Breast epithelium (tissue), 4 donors: ENCODE data around the gene PLXND1. TPM values are rescaled to one million over a fixed set of nuclear protein-coding genes. Genes with fewer than 3 reads are reported as not detected.

Source experiments
- DNase-seq, 2 donors: peaks; one replicate each; pipeline ENCODE4 v3.0.0-alpha.2; 2019; ENCODE audit warnings: low spot score in 2 of 2
- H3K27ac ChIP-seq, 2 donors: fragments of 200-600 bp; sonication (generic) in 1 of 2; one replicate each; pipeline ENCODE4 v1.5.1; 2016 to 2019; ENCODE audit warnings: mild to moderate bottlenecking in 1 of 2
- H3K27me3 ChIP-seq, 2 donors: fragments of 200-600 bp; sonication (generic) in 1 of 2; one replicate each; pipeline versions ENCODE4 v1.5.1 to v1.6.0; 2017 to 2019; ENCODE audit warnings: control low read depth in 1 of 2, mild to moderate bottlenecking in 1 of 2
- H3K36me3 ChIP-seq: fragments of 200-600 bp; one replicate; pipeline ENCODE4 v1.5.1; 2019
- H3K4me1 ChIP-seq, 2 donors: fragments of 200-600 bp; sonication (generic); one replicate each; pipeline ENCODE4 v1.5.1; 2016 to 2019; ENCODE audit warnings: control low read depth in 1 of 2
- H3K4me3 ChIP-seq, 3 donors: fragments of 200-600 bp; sonication (generic); 1 replicate in 2 of 3; 2 replicates in 1 of 3; pipeline ENCODE4 v1.5.1; 2016 to 2019; ENCODE audit warnings: mild to moderate bottlenecking in 3 of 3, moderate library complexity in 2 of 3
- H3K9me3 ChIP-seq, 2 donors: fragments of 200-600 bp; sonication (generic) in 1 of 2; one replicate each; pipeline ENCODE4 v1.5.1; 2016 to 2019; ENCODE audit warnings: control low read depth in 1 of 2
- CTCF ChIP-seq, 3 donors: fragments of 450-650 bp; IDR thresholded peaks; one replicate each; pipeline ENCODE4 v1.5.1; 2016 to 2017; ENCODE audit warnings: antibody characterized with exemption in 3 of 3, mild to moderate bottlenecking in 3 of 3, moderate library complexity in 3 of 3
- POLR2A ChIP-seq: fragments of 450-650 bp; IDR thresholded peaks from one replicate; pipeline ENCODE4 v1.6.1; 2016; ENCODE audit warnings: antibody characterized with exemption, mild to moderate bottlenecking, moderate library complexity
- POLR2AphosphoS5 ChIP-seq, 3 donors: sonication (generic); formaldehyde crosslinking; IDR thresholded peaks; one replicate each; pipeline ENCODE4 v1.6.1; 2017; ENCODE audit warnings: antibody characterized with exemption in 3 of 3
- intact Hi-C: fragments of 100-400 bp; cut with DNase I; formaldehyde crosslinking; loops from one replicate; pipeline ENCODE4 v1.15.1; 2023; ENCODE audit warnings: low total_unique reads
- total RNA-seq, 3 donors: library from RNA; depleted of rRNA; stranded (reverse); fragments of >200 nt; gene quantifications; one replicate each; pipeline ENCODE4 v1.1.0, GENCODE V29; 2016

Gene PLXND1
- total RNA-seq, 3 donors from 2014 or later = 53.6 to 187 (median 118) TPM

- Histone ChIP-seq H3K27me3 (no peaks in the 10 kb centered on the region), H3K9me3 (no peaks in the 10 kb centered on the region), H3K27ac (peak overlapping the region in 1 of 2 donors; percentile 12), H3K4me1 (no peaks in the 10 kb centered on the region), H3K4me3 (no peak overlapping the region), H3K36me3 (no peaks in the 10 kb centered on the region)
- intact Hi-C loops = no loop called here
- no peak for DNase-seq
- no peak for TF ChIP-seq POLR2A
- no peak for TF ChIP-seq POLR2AphosphoS5 (IDR thresholded peaks at IDR 0.05)
- TF ChIP-seq CTCF (IDR thresholded peaks at IDR 0.05) = no peak
Measured at GRCh38 chr3:129582799-129583198, 23.7 kb downstream of the PLXND1 start.

- Histone ChIP-seq H3K27ac (no peak overlapping the region), H3K4me3 (no peak overlapping the region), H3K4me1 (peaks cover 0 to 8% of the 10 kb centered on the region in 2 donors), H3K27me3 (no peaks in the 10 kb centered on the region), H3K36me3 (no peaks in the 10 kb centered on the region), H3K9me3 (no peaks in the 10 kb centered on the region)
- no peak for TF ChIP-seq POLR2A
- TF ChIP-seq CTCF (IDR thresholded peaks at IDR 0.05) = no peak
- no peak for TF ChIP-seq POLR2AphosphoS5 (IDR thresholded peaks at IDR 0.05)
- intact Hi-C loops = no loop called here
- no peak for DNase-seq
Measured at GRCh38 chr3:129581623-129582022, 24.9 kb downstream of the PLXND1 start.

- Histone ChIP-seq H3K9me3 (no peaks in the 10 kb centered on the region), H3K4me3 (no peak overlapping the region), H3K36me3 (no peaks in the 10 kb centered on the region), H3K27me3 (no peaks in the 10 kb centered on the region), H3K27ac (peak overlapping the region in 1 of 2 donors; percentile 38), H3K4me1 (peaks cover 0 to 13% of the 10 kb centered on the region in 2 donors)
- intact Hi-C loops = no loop called here
- TF ChIP-seq POLR2AphosphoS5 (IDR thresholded peaks at IDR 0.05) (no peak), POLR2A (no peak), CTCF (IDR thresholded peaks at IDR 0.05) (no peak)
- no peak for DNase-seq
Measured at GRCh38 chr3:129579991-129580390, 26.5 kb downstream of the PLXND1 start.

GRCh38 chr3:129577925-129578786, 28.3 kb downstream of the PLXND1 start:
- intact Hi-C loops = no loop called here
- no peak overlapping the region for H3K4me3 ChIP-seq
- no peaks in the 10 kb centered on the region for H3K9me3 ChIP-seq
- H3K4me1 ChIP-seq = peaks cover 0 to 13% of the 10 kb centered on the region in 2 donors
- no peak for DNase-seq
- H3K27me3 ChIP-seq = no peaks in the 10 kb centered on the region
- peak overlapping the region; percentile 69 to 86 for H3K27ac ChIP-seq
- no peaks in the 10 kb centered on the region for H3K36me3 ChIP-seq
- no peak for TF ChIP-seq POLR2A
- no peak for TF ChIP-seq POLR2AphosphoS5 (IDR thresholded peaks at IDR 0.05)

- H3K36me3 ChIP-seq = no peaks in the 10 kb centered on the region
- DNase-seq = peak in 1 of 2 donors; percentile 34
Measured at GRCh38 chr3:129577366-129577765, 29.1 kb downstream of the PLXND1 start.

More at GRCh38 chr3:129577366-129577765, 29.1 kb downstream of the PLXND1 start:
- TF ChIP-seq CTCF (IDR thresholded peaks at IDR 0.05) (no peak), POLR2AphosphoS5 (IDR thresholded peaks at IDR 0.05) (no peak), POLR2A (no peak)
- Histone ChIP-seq H3K27me3 (no peaks in the 10 kb centered on the region), H3K9me3 (no peaks in the 10 kb centered on the region), H3K4me1 (peaks cover 0 to 13% of the 10 kb centered on the region in 2 donors), H3K4me3 (no peak overlapping the region), H3K27ac (peak overlapping the region; percentile 69 to 86)
- intact Hi-C loops = no loop called here
